HG03045 (cell line): ENCODE measurements around the gene ERLEC1.
A peak's percentile ranks its signal among the peaks of the same experiment; 100 is the strongest.
"Not testable (repeated sequence)": the region's sequence is repeated elsewhere in the genome, so short reads cannot be mapped to it uniquely, and the experiment has no call there.

Source experiments
- ATAC-seq: cut with Tn5 transposase; IDR thresholded peaks from one replicate; pipeline ENCODE4 v1.9.1; 2021; ENCODE audit warnings: mild to moderate bottlenecking, moderate library complexity; ENCODE audit not compliant: unreplicated experiment

ERLEC1 gene

GRCh38 chr2:53780056-53780455 is 6.8 kb upstream of the ERLEC1 start:
- ATAC-seq, result no peak

GRCh38 chr2:53782676-53783075 is 4.2 kb upstream of the ERLEC1 start:
- no peak for ATAC-seq

- ATAC-seq, result no peak
Observed at GRCh38 chr2:53784436-53784835, 2.4 kb upstream of the ERLEC1 start.

GRCh38 chr2:53785366-53785765 is 1.5 kb upstream of the ERLEC1 start:
- ATAC-seq, result no peak

- peak; percentile 28 for ATAC-seq
Observed at GRCh38 chr2:53786352-53786704, 516 bp upstream of the ERLEC1 start.

- ATAC-seq, result no peak
Observed at GRCh38 chr2:53787614-53788289, 908 bp downstream of the ERLEC1 start.

- no peak for ATAC-seq
Observed at GRCh38 chr2:53793261-53793660, 6.4 kb downstream of the ERLEC1 start.

- no peak for ATAC-seq
Observed at GRCh38 chr2:53793821-53794220, 7.0 kb downstream of the ERLEC1 start.

GRCh38 chr2:53801547-53801946 is 14.7 kb downstream of the ERLEC1 start:
- no peak for ATAC-seq

GRCh38 chr2:53802617-53803151 is 15.8 kb downstream of the ERLEC1 start:
- no peak for ATAC-seq

GRCh38 chr2:53811601-53812000 is 24.8 kb downstream of the ERLEC1 start:
- ATAC-seq, result no peak

GRCh38 chr2:53813151-53813550 is 26.3 kb downstream of the ERLEC1 start:
- ATAC-seq, result no peak

GRCh38 chr2:53818854-53819435 is 32.1 kb downstream of the ERLEC1 start:
- no peak for ATAC-seq

- no peak for ATAC-seq
Observed at GRCh38 chr2:53819634-53820033, 32.8 kb downstream of the ERLEC1 start.

GRCh38 chr2:53820048-53820447 is 33.2 kb downstream of the ERLEC1 start:
- ATAC-seq, result no peak

GRCh38 chr2:53820711-53821110 is 33.9 kb downstream of the ERLEC1 start:
- no peak for ATAC-seq

GRCh38 chr2:53821810-53822209 is 35.0 kb downstream of the ERLEC1 start:
- ATAC-seq, result no peak

GRCh38 chr2:53823639-53824038 is 36.8 kb downstream of the ERLEC1 start:
- ATAC-seq, result not testable (repeated sequence)

- no peak for ATAC-seq
Observed at GRCh38 chr2:53826030-53826410, 39.2 kb downstream of the ERLEC1 start.

- no peak for ATAC-seq
Observed at GRCh38 chr2:53826587-53827397, 39.9 kb downstream of the ERLEC1 start.

GRCh38 chr2:53827398-53828175 is 40.7 kb downstream of the ERLEC1 start:
- no peak for ATAC-seq
